Ishikawa (cell line): Measurements from ENCODE around the gene MYRIP.

ENCODE experiments used
- EP300 ChIP-seq: IDR thresholded peaks from 2 replicates; pipeline ENCODE4 v1.6.1; 2012; ENCODE audit warnings: borderline replicate concordance
- FOXM1 ChIP-seq: IDR thresholded peaks from 2 replicates; pipeline ENCODE4 v1.6.1; 2012; ENCODE audit warnings: low read depth, borderline replicate concordance
- MAX ChIP-seq: IDR thresholded peaks from 2 replicates; pipeline ENCODE4 v1.6.1; 2012
- REST ChIP-seq: IDR thresholded peaks from 2 replicates; pipeline ENCODE4 v1.6.1; 2012; ENCODE audit warnings: low read depth, mild to moderate bottlenecking
- TAF1 ChIP-seq: IDR thresholded peaks from 2 replicates; pipeline ENCODE4 v1.6.1; 2012; ENCODE audit warnings: low read depth, mild to moderate bottlenecking
- TEAD4 ChIP-seq: IDR thresholded peaks from 2 replicates; pipeline ENCODE4 v1.6.1; 2012
- USF1 ChIP-seq: IDR thresholded peaks from 2 replicates; pipeline ENCODE4 v1.6.1; 2012
- ZBTB7A ChIP-seq: IDR thresholded peaks from 2 replicates; pipeline ENCODE4 v1.6.1; 2012; ENCODE audit warnings: low read depth

GRCh38 chr3:39911465-39912309 is 102.3 kb downstream of the MYRIP start:
- TF ChIP-seq TAF1 (no peak), REST (no peak), ZBTB7A (no peak), MAX (no peak), USF1 (no peak), TEAD4 (no peak), FOXM1 (no peak), EP300 (no peak)
